Mesendoderm (in vitro differentiated cells): ENCODE data around the gene ICA1L.

Source experiments
- DNase-seq: peaks from one replicate; pipeline ENCODE4 v3.0.0; 2013
- H2AK5ac ChIP-seq: 2 replicates; pipeline ENCODE4 v1.6.1; 2013; ENCODE audit warnings: low read length, inconsistent platforms
- H2BK120ac ChIP-seq: 2 replicates; pipeline ENCODE4 v1.6.1; 2013; ENCODE audit warnings: low read depth, mild to moderate bottlenecking, low read length, moderate library complexity, mixed read lengths
- H2BK15ac ChIP-seq: replicated peaks from 2 replicates; pipeline ENCODE4 v1.6.1; 2013; ENCODE audit warnings: low read depth, mild to moderate bottlenecking, moderate library complexity
- H2BK5ac ChIP-seq: 2 replicates; pipeline ENCODE4 v1.6.1; 2013; ENCODE audit warnings: low read length, inconsistent platforms
- H3K18ac ChIP-seq: 2 replicates; pipeline ENCODE4 v1.6.1; 2013; ENCODE audit warnings: mild to moderate bottlenecking, low read length, mixed read lengths
- H3K23ac ChIP-seq: one replicate; pipeline ENCODE4 v1.6.1; 2013; ENCODE audit warnings: low read length
- H3K27ac ChIP-seq: 2 replicates; pipeline ENCODE4 v1.5.1; 2013; ENCODE audit warnings: low read depth, mild to moderate bottlenecking, inconsistent platforms, low read length, moderate library complexity
- H3K27me3 ChIP-seq: 2 replicates; pipeline ENCODE4 v1.6.1; 2013; ENCODE audit warnings: low read length, control low read depth, mild to moderate bottlenecking, inconsistent platforms; ENCODE audit not compliant: insufficient read depth, poor library complexity
- H3K36me3 ChIP-seq: 2 replicates; pipeline ENCODE4 v1.6.1; 2013; ENCODE audit warnings: low read length, inconsistent platforms; ENCODE audit not compliant: control insufficient read depth, insufficient read depth
- H3K4ac ChIP-seq: one replicate; pipeline ENCODE4 v1.6.1; 2013; ENCODE audit warnings: low read depth, mild to moderate bottlenecking, low read length, moderate library complexity
- H3K4me1 ChIP-seq: 2 replicates; pipeline ENCODE4 v1.6.1; 2013; ENCODE audit warnings: low read depth, low read length, inconsistent platforms; ENCODE audit not compliant: control insufficient read depth
- H3K4me2 ChIP-seq: 2 replicates; pipeline ENCODE4 v1.6.1; 2013; ENCODE audit warnings: low read length
- H3K4me3 ChIP-seq: 2 replicates; pipeline ENCODE4 v1.5.1; 2013; ENCODE audit warnings: mild to moderate bottlenecking, low read length
- H3K56ac ChIP-seq: one replicate; pipeline ENCODE4 v1.6.1; 2013; ENCODE audit warnings: low read length
- H3K79me1 ChIP-seq: 2 replicates; pipeline ENCODE4 v1.6.1; 2013; ENCODE audit warnings: low read length, inconsistent platforms
- H3K79me2 ChIP-seq: 2 replicates; pipeline ENCODE4 v1.6.1; 2013; ENCODE audit warnings: mild to moderate bottlenecking, low read length; ENCODE audit not compliant: control insufficient read depth, insufficient read depth
- H3K9ac ChIP-seq: 2 replicates; pipeline ENCODE4 v1.6.1; 2013; ENCODE audit warnings: low read length, inconsistent platforms
- H4K5ac ChIP-seq: one replicate; pipeline ENCODE4 v1.6.1; 2013; ENCODE audit warnings: low read length
- H4K8ac ChIP-seq: one replicate; pipeline ENCODE4 v1.6.1; 2013; ENCODE audit warnings: low read depth, mild to moderate bottlenecking, control low read depth, low read length, moderate library complexity
- WGBS: extraction: QIAGEN DNeasy Blood & Tissue Kit; methylation state at CpG from one replicate; pipeline ENCODE4 v1.1.7; 2013; ENCODE audit warnings: low lambda C conversion rate, missing lambda C conversion rate; ENCODE audit not compliant: insufficient coverage; ENCODE audit errors: extremely low coverage; 5-methylcytosine and 5-hydroxymethylcytosine counted together

Gene ICA1L

DNA sequence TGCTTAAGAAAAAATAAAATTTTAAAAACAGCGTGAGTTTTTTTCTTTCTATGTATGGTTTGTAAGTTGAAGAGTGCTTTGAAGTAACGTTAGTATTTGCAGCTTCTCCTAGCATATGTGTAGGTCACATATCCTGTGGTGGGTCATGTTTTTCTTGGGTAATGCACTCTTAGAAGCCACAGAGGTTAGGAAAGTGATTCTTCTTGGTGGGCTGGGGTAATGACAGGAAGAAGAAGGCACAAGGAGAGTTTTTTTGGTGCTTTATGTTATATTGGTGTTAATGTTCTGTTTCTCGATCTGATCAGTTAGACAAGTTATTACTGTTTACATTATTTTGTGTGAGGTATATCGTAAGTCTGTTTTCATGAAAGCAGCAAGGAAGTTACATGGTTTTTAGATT is 109.0 kb downstream of the ICA1L start:
- Histone ChIP-seq H2BK15ac (no peak overlapping the region), H3K9ac (no peak overlapping the region), H3K27me3 (no peaks in the 10 kb centered on the region), H3K4me2 (no peak overlapping the region), H2BK120ac (no peak overlapping the region), H3K79me1 (no peaks in the 10 kb centered on the region), H3K18ac (no peak overlapping the region), H3K4me3 (no peak overlapping the region), H2BK5ac (no peak overlapping the region), H3K56ac (no peak overlapping the region), H3K79me2 (no peaks in the 10 kb centered on the region), H3K27ac (no peak overlapping the region), H3K4me1 (no peaks in the 10 kb centered on the region), H3K36me3 (peaks cover 3% of the 10 kb centered on the region), H3K23ac (no peak overlapping the region), H4K8ac (no peak overlapping the region), H3K4ac (no peak overlapping the region), H4K5ac (no peak overlapping the region), H2AK5ac (no peak overlapping the region)
- no CpG with 5 or more reads among the region's 4 CpGs for WGBS
- DNase-seq, result no peak

DNA sequence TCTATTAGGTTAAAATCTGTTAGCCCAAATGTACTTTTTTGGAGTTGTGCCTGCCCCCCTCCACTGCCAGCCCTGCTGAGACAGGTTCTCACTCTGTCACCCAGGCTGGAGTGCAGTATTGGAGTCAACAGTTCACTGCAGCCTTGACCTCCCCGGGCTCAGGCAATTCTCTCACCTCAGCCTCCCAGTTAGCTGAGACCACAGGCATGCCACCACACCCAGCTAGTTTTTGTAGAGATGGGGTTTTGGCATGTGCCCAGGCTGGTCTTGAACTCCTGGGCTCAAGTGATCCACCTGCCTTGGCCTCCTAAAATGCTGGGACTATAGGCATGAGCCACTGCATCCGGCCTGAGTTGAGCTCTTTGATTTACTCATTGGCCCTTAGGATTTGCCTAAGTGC is 110.7 kb downstream of the ICA1L start:
- H3K4ac ChIP-seq, result no peak overlapping the region
- H2BK5ac ChIP-seq, result no peak overlapping the region
- no peak overlapping the region for H4K5ac ChIP-seq
- no CpG with 5 or more reads among the region's 2 CpGs for WGBS
- no peaks in the 10 kb centered on the region for H3K79me1 ChIP-seq
- H3K18ac ChIP-seq, result no peak overlapping the region
- no peaks in the 10 kb centered on the region for H3K4me1 ChIP-seq
- no peak overlapping the region for H2BK15ac ChIP-seq
- H3K27ac ChIP-seq, result no peak overlapping the region
- no peak overlapping the region for H3K23ac ChIP-seq
- no peak overlapping the region for H2AK5ac ChIP-seq
- H3K4me3 ChIP-seq, result no peak overlapping the region
- no peaks in the 10 kb centered on the region for H3K79me2 ChIP-seq
- H4K8ac ChIP-seq, result no peak overlapping the region
- no peak overlapping the region for H2BK120ac ChIP-seq
- no peak overlapping the region for H3K9ac ChIP-seq
- no peak for DNase-seq
- no peak overlapping the region for H3K56ac ChIP-seq
- H3K36me3 ChIP-seq, result peaks cover 3% of the 10 kb centered on the region
- H3K4me2 ChIP-seq, result no peak overlapping the region
- no peaks in the 10 kb centered on the region for H3K27me3 ChIP-seq

DNA sequence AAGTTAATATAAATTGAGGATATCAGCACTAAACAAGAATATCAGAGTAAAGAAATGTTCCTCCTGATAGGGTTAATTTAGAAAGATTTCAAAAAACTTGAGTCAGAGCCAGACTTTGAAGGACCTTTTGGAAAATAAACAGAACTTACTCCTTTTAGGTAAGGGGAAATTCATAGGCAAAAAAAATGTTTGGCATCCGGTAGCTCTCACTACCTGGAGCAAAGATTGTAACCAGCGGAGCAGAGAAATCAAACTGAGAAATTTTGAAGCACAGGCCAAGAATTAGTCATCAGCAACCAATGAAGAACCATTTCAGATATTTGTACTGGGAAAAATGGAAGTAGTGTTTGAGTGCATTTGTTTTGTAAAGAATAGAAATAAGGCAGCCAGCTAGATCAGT is 113.0 kb downstream of the ICA1L start:
- DNase-seq, result no peak
- H3K18ac ChIP-seq, result no peak overlapping the region
- no peak overlapping the region for H4K8ac ChIP-seq
- H3K56ac ChIP-seq, result no peak overlapping the region
- H3K27me3 ChIP-seq, result no peaks in the 10 kb centered on the region
- no peaks in the 10 kb centered on the region for H3K79me2 ChIP-seq
- no peak overlapping the region for H2AK5ac ChIP-seq
- no peak overlapping the region for H3K4ac ChIP-seq
- H3K4me3 ChIP-seq, result no peak overlapping the region
- no peak overlapping the region for H2BK120ac ChIP-seq
- H4K5ac ChIP-seq, result no peak overlapping the region
- peaks cover 3% of the 10 kb centered on the region for H3K36me3 ChIP-seq
- no peaks in the 10 kb centered on the region for H3K4me1 ChIP-seq
- no peak overlapping the region for H2BK5ac ChIP-seq
- H3K79me1 ChIP-seq, result no peaks in the 10 kb centered on the region
- H3K4me2 ChIP-seq, result no peak overlapping the region
- H2BK15ac ChIP-seq, result no peak overlapping the region
- H3K9ac ChIP-seq, result no peak overlapping the region
- WGBS, result no CpG with 5 or more reads among the region's 2 CpGs
- H3K23ac ChIP-seq, result no peak overlapping the region
- no peak overlapping the region for H3K27ac ChIP-seq

DNA sequence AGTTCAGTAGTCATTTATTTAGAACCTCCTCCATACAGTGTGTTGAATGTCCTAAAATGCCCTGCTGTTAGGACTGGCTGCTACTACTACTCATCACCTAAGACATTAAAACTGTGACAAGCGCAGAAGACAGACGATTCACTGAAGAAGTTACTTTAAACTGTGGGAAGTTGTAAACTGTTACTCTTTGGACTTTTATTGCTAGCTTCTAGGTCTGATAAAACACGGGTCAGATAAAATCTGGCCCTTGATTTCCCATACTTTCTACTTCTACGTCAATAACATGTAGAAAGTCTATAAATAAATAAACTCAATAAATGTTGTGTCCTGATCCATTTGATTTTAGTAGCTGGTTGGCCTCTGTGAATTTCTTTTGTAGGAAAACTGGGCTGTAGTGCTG is 113.4 kb downstream of the ICA1L start:
- Histone ChIP-seq H3K27me3 (no peaks in the 10 kb centered on the region), H3K79me1 (no peaks in the 10 kb centered on the region), H3K56ac (no peak overlapping the region), H2AK5ac (no peak overlapping the region), H3K4ac (no peak overlapping the region), H4K8ac (no peak overlapping the region), H3K36me3 (peaks cover 3% of the 10 kb centered on the region), H2BK5ac (no peak overlapping the region), H3K4me3 (no peak overlapping the region), H3K23ac (no peak overlapping the region), H3K4me2 (no peak overlapping the region), H4K5ac (no peak overlapping the region), H3K18ac (no peak overlapping the region), H3K79me2 (no peaks in the 10 kb centered on the region), H2BK120ac (no peak overlapping the region), H3K4me1 (no peaks in the 10 kb centered on the region), H3K9ac (no peak overlapping the region), H3K27ac (no peak overlapping the region), H2BK15ac (no peak overlapping the region)
- WGBS, result no CpG with 5 or more reads among the region's 4 CpGs
- DNase-seq, result no peak

DNA sequence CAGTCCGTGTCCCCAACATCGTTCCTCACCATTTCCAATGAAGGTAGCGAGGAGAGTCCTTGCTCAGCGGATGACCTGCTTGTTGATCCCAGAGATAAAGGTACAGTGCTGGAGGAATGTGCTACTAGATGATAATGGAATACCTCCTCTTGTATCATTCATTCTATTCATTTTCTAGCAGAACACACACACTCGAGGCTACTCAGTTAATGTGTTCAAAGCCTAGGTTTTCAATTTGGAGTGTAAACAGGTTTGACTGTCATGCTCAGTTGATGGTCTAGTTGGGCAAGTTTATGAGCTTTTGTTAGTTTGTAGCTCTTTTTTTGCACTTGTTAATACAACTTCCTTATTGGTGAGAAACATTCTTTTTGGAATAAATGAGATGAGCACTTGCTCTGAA is 114.2 kb downstream of the ICA1L start:
- no peak overlapping the region for H4K8ac ChIP-seq
- H2BK120ac ChIP-seq, result no peak overlapping the region
- H2BK5ac ChIP-seq, result no peak overlapping the region
- H3K4me1 ChIP-seq, result no peaks in the 10 kb centered on the region
- H3K23ac ChIP-seq, result no peak overlapping the region
- H3K36me3 ChIP-seq, result peaks cover 3% of the 10 kb centered on the region
- H3K79me1 ChIP-seq, result no peaks in the 10 kb centered on the region
- no peak overlapping the region for H3K4me3 ChIP-seq
- no peak overlapping the region for H3K4me2 ChIP-seq
- no peak overlapping the region for H3K4ac ChIP-seq
- H3K9ac ChIP-seq, result no peak overlapping the region
- no peak overlapping the region for H4K5ac ChIP-seq
- H3K27me3 ChIP-seq, result no peaks in the 10 kb centered on the region
- H3K56ac ChIP-seq, result no peak overlapping the region
- H2BK15ac ChIP-seq, result no peak overlapping the region
- no CpG with 5 or more reads among the region's 5 CpGs for WGBS
- no peaks in the 10 kb centered on the region for H3K79me2 ChIP-seq
- H2AK5ac ChIP-seq, result no peak overlapping the region
- H3K27ac ChIP-seq, result no peak overlapping the region
- no peak overlapping the region for H3K18ac ChIP-seq
- DNase-seq, result no peak

GRCh38 chr2:202756598-202756997 is 115.0 kb downstream of the ICA1L start:
- no peak overlapping the region for H3K4ac ChIP-seq
- no peaks in the 10 kb centered on the region for H3K4me1 ChIP-seq
- no peaks in the 10 kb centered on the region for H3K79me1 ChIP-seq
- no peak overlapping the region for H2AK5ac ChIP-seq
- no CpG with 5 or more reads among the region's 3 CpGs for WGBS
- no peak overlapping the region for H2BK5ac ChIP-seq
- H4K5ac ChIP-seq, result no peak overlapping the region
- no peaks in the 10 kb centered on the region for H3K79me2 ChIP-seq
- no peaks in the 10 kb centered on the region for H3K27me3 ChIP-seq
- no peak overlapping the region for H3K27ac ChIP-seq
- H3K4me3 ChIP-seq, result no peak overlapping the region
- no peak overlapping the region for H2BK120ac ChIP-seq
- peaks cover 3% of the 10 kb centered on the region for H3K36me3 ChIP-seq
- H3K23ac ChIP-seq, result no peak overlapping the region
- H3K56ac ChIP-seq, result no peak overlapping the region
- no peak overlapping the region for H2BK15ac ChIP-seq
- no peak overlapping the region for H4K8ac ChIP-seq
- DNase-seq, result no peak
- no peak overlapping the region for H3K18ac ChIP-seq
- H3K9ac ChIP-seq, result no peak overlapping the region
- no peak overlapping the region for H3K4me2 ChIP-seq
